Measurements from ENCODE around the gene PHF21A. TPM values are rescaled to one million over a fixed set of nuclear protein-coding genes. Genes with fewer than 3 reads are reported as not detected.

Gene PHF21A
- total and polyA plus RNA-seq, 8 donors = 36.2 to 77.3 (median 69.3) TPM

DNA sequence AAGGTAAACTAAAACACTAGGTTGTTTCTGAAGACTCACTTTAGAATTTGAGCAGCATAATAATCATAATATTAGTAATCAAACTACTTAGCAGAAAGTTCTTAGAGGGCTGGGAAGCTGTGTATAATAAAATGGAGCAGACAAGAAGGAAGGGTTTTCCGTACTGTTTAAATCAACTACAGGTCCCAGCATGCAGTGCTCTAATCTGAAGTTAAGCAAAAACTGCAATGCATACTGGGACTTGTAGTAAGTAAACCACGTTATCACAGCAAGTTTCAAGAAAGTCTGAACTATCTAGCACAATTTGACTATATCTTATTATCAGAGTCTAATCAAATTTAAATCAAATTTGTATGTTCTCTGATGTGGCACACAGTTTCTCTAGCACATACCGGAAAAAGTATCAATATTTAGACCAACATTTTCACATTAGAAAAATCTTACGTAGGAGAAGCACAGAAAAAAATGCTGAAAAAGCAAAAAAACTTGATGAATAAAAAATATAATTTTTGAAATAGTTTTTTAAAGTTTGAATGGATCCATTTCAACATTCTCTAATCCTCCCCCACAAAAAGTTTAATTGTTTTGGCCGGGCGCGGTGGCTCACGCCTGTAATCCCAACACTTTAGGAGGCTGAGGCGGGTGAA lies 8.2 kb downstream of the PHF21A start:
- H3K4me3 ChIP-seq = no peak overlapping the region

DNA sequence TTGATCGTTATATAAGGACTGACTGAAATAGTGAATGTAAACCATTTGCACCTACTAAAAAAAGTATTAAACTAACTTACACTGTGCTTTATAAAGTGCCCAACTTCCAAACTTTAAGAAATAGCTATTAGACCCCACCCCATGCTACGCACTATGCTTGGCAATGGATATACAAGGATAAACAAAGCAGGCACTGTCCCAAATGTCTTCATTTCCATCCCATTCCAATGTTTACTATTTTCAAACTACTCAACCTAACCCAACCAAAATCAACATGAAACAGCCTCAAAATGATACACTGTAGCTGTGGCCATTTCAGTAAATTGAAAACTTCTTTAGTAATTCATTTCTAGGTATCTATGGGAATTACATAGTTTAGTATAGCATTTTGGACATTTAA lies 12.5 kb downstream of the PHF21A start:
- intact Hi-C loops (cut with DNase I) = no loop called here
- DNase-seq (no peak), ATAC-seq (no peak)
- Histone ChIP-seq H3K9me3 (no peaks in the 10 kb centered on the region), H3K4me3 (no peak overlapping the region), H3K27ac (no peak overlapping the region), H3K36me3 (no peaks in the 10 kb centered on the region), H3K4me1 (peaks cover 8 to 49% of the 10 kb centered on the region in 2 donors), H3K27me3 (no peaks in the 10 kb centered on the region)
- TF ChIP-seq, protein P1, sequence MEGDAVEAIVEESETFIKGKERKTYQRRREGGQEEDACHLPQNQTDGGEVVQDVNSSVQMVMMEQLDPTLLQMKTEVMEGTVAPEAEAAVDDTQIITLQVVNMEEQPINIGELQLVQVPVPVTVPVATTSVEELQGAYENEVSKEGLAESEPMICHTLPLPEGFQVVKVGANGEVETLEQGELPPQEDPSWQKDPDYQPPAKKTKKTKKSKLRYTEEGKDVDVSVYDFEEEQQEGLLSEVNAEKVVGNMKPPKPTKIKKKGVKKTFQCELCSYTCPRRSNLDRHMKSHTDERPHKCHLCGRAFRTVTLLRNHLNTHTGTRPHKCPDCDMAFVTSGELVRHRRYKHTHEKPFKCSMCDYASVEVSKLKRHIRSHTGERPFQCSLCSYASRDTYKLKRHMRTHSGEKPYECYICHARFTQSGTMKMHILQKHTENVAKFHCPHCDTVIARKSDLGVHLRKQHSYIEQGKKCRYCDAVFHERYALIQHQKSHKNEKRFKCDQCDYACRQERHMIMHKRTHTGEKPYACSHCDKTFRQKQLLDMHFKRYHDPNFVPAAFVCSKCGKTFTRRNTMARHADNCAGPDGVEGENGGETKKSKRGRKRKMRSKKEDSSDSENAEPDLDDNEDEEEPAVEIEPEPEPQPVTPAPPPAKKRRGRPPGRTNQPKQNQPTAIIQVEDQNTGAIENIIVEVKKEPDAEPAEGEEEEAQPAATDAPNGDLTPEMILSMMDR (IDR thresholded peaks at IDR 0.05) = no peak

More for the DNA sequence above, 8.2 kb downstream of the PHF21A start:
- Histone ChIP-seq H3K36me3 (no peaks in the 10 kb centered on the region), H3K27ac (no peak overlapping the region), H3K27me3 (no peaks in the 10 kb centered on the region), H3K4me1 (peaks cover 19 to 59% of the 10 kb centered on the region in 2 donors), H3K9me3 (no peaks in the 10 kb centered on the region)
- intact Hi-C loops (cut with DNase I) = no loop called here
- TF ChIP-seq, protein P1 (IDR thresholded peaks at IDR 0.05) = no peak
- DNase-seq (peak in 1 of 4 donors; percentile 59), ATAC-seq (peak; percentile 92)

DNA sequence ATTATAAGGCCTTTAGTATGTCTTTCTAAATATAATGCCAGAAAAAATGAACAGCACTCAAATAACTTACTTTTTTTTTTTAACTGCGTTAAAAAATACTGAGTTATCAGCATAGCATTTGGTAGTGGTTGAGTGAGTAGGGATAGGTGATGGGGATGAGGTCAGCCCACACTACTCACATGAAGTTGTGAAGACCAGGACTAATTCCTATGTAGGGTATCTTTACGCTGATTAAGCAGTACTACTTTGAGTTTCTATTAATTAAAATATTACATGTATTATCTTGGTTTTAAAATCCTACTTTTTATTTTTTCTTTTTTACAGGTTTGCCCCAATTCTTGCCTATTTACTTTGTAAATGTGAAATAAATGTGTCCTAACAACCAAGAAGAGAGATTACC lies 13.5 kb downstream of the PHF21A start:
- Histone ChIP-seq H3K4me3 (no peak overlapping the region), H3K9me3 (no peaks in the 10 kb centered on the region), H3K4me1 (peaks cover 8 to 40% of the 10 kb centered on the region in 2 donors), H3K36me3 (no peaks in the 10 kb centered on the region), H3K27ac (no peak overlapping the region), H3K27me3 (no peaks in the 10 kb centered on the region)
- TF ChIP-seq, protein P1 (IDR thresholded peaks at IDR 0.05) = no peak
- DNase-seq (no peak), ATAC-seq (no peak)
- intact Hi-C loops (cut with DNase I) = no loop called here

DNA sequence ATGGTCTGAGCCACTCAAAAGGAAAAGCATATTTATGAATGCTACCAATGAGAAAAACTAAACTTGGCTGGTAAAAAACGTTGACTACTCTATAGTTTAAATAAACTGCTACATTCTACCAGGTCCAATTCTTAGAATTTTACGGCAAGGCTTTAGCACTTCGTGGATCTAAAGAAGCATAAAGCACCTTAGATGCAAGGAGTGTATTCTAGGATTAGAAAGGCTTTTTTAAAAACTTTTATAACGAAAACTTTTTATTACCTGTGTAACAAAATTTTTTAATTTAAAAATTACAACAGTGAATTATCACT lies 13.9 kb downstream of the PHF21A start:
- peaks cover 8 to 38% of the 10 kb centered on the region in 2 donors for H3K4me1 ChIP-seq
- no peaks in the 10 kb centered on the region for H3K9me3 ChIP-seq
- H3K36me3 ChIP-seq = no peaks in the 10 kb centered on the region
- intact Hi-C loops (cut with DNase I) = no loop called here
- ATAC-seq = no peak
- no peak for DNase-seq
- TF ChIP-seq, protein P1 (IDR thresholded peaks at IDR 0.05) = no peak
- H3K4me3 ChIP-seq = no peak overlapping the region
- no peaks in the 10 kb centered on the region for H3K27me3 ChIP-seq
- no peak overlapping the region for H3K27ac ChIP-seq

DNA sequence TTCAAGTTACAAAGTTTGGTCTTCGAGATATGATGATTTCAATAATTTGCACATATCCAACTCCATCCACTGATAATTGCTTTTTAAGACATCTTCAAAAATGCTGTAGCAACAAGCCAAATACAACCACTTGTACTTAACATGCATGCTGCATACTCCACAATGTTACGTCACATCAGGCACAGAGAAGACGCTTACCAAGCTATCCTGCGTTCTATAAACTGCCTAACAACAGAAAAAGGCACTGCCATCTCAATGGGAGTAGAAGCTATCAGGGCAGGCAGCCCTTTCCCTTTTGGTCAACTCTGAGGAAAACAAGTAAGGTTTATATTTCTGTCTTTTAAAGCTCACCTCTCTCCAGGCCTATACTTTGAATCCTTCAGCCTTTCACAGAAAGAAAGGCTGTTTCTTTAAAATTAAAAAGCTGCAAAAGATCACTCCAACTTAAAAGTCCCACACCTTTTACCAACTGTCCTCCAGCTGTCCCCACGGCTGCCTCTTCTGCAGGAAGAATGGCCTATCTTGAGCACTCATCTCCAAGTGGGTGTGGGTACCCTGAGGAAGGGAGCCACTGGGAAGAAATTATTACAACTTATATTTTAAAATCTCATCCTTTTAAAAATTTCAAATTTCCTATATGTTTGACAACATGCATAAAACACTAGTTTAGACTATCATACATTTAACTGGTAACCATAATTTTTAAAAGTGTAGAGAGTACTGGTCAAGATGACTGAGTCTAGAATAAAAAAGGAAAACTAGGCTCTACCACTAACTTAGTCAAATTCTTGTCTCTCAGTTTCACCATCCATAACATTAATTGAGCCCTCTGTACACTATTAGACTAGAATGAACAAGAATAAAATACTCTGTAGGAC lies 14.5 kb downstream of the PHF21A start:
- H3K27ac ChIP-seq = no peak overlapping the region
- DNase-seq = peak in 1 of 4 donors; percentile 59
- peak; percentile 85 for ATAC-seq

More for the DNA sequence above, 14.5 kb downstream of the PHF21A start:
- TF ChIP-seq, protein P1 (IDR thresholded peaks at IDR 0.05) = no peak
- no peaks in the 10 kb centered on the region for H3K36me3 ChIP-seq
- no peaks in the 10 kb centered on the region for H3K27me3 ChIP-seq
- peaks cover 8 to 36% of the 10 kb centered on the region in 2 donors for H3K4me1 ChIP-seq
- no peaks in the 10 kb centered on the region for H3K9me3 ChIP-seq
- no peak overlapping the region for H3K4me3 ChIP-seq
- intact Hi-C loops (cut with DNase I) = no loop called here
